KBM-7 (cell line): Measurements from ENCODE around the gene GLRA1.
"Not testable (repeated sequence)": the region's sequence is repeated elsewhere in the genome, so short reads cannot be mapped to it uniquely, and the experiment has no call there.

Experiments used
- DNase-seq: peaks from one replicate; pipeline ENCODE4 v3.0.0-alpha.2; 2015
- in situ Hi-C: fragments of 300-500 bp; cut with MboI; formaldehyde crosslinking; loops from 2 replicates; pipeline ENCODE4 v1.14.3; 2020; ENCODE audit warnings: low sequenced_read_pairs, low pct_unique_long_range_greater_than_20kb, mixed read lengths

GLRA1 gene

GRCh38 chr5:151923866-151924476 is 680 bp downstream of the GLRA1 start:
- DNase-seq: peak; percentile 4
- in situ Hi-C loops: no loop called here

- in situ Hi-C loops: no loop called here
- no peak for DNase-seq
Observed at GRCh38 chr5:151921916-151922315, 2.7 kb downstream of the GLRA1 start.

- DNase-seq: no peak
- in situ Hi-C loops: no loop called here
Observed at GRCh38 chr5:151917904-151918303, 6.7 kb downstream of the GLRA1 start.

GRCh38 chr5:151913425-151913824 is 11.2 kb downstream of the GLRA1 start:
- DNase-seq: no peak
- in situ Hi-C loops: no loop called here

GRCh38 chr5:151912360-151912759 is 12.3 kb downstream of the GLRA1 start:
- no peak for DNase-seq
- in situ Hi-C loops: no loop called here

GRCh38 chr5:151911011-151911410 is 13.6 kb downstream of the GLRA1 start:
- in situ Hi-C loops: no loop called here
- DNase-seq: no peak

GRCh38 chr5:151909628-151910027 is 15.0 kb downstream of the GLRA1 start:
- DNase-seq: no peak
- in situ Hi-C loops: no loop called here

- no peak for DNase-seq
- in situ Hi-C loops: no loop called here
Observed at GRCh38 chr5:151906246-151906645, 18.4 kb downstream of the GLRA1 start.

- in situ Hi-C loops: no loop called here
Observed at GRCh38 chr5:151905557-151905961, 19.1 kb downstream of the GLRA1 start.

GRCh38 chr5:151904909-151905308 is 19.7 kb downstream of the GLRA1 start:
- no peak for DNase-seq
- in situ Hi-C loops: no loop called here

More at GRCh38 chr5:151905557-151905961, 19.1 kb downstream of the GLRA1 start:
- DNase-seq: no peak

- in situ Hi-C loops: no loop called here
- no peak for DNase-seq
Observed at GRCh38 chr5:151904127-151904526, 20.5 kb downstream of the GLRA1 start.

- no peak for DNase-seq
- in situ Hi-C loops: no loop called here
Observed at GRCh38 chr5:151903243-151903653, 21.4 kb downstream of the GLRA1 start.

- DNase-seq: no peak
- in situ Hi-C loops: no loop called here
Observed at GRCh38 chr5:151902215-151902614, 22.4 kb downstream of the GLRA1 start.

GRCh38 chr5:151901611-151902010 is 23.0 kb downstream of the GLRA1 start:
- in situ Hi-C loops: no loop called here
- DNase-seq: no peak

GRCh38 chr5:151900891-151901290 is 23.8 kb downstream of the GLRA1 start:
- in situ Hi-C loops: no loop called here
- no peak for DNase-seq

- in situ Hi-C loops: no loop called here
- DNase-seq: no peak
Observed at GRCh38 chr5:151899399-151899798, 25.3 kb downstream of the GLRA1 start.

- in situ Hi-C loops: no loop called here
- DNase-seq: no peak
Observed at GRCh38 chr5:151897896-151898295, 26.8 kb downstream of the GLRA1 start.

- in situ Hi-C loops: no loop called here
- DNase-seq: no peak
Observed at GRCh38 chr5:151897020-151897552, 27.6 kb downstream of the GLRA1 start.

GRCh38 chr5:151896031-151896691 is 28.5 kb downstream of the GLRA1 start:
- in situ Hi-C loops: no loop called here
- no peak for DNase-seq

- in situ Hi-C loops: no loop called here
Observed at GRCh38 chr5:151895660-151896030, 29.0 kb downstream of the GLRA1 start.

GRCh38 chr5:151893485-151893884 is 31.2 kb downstream of the GLRA1 start:
- DNase-seq, in situ Hi-C loops: not testable (repeated sequence)

More at GRCh38 chr5:151895660-151896030, 29.0 kb downstream of the GLRA1 start:
- no peak for DNase-seq
